NCI-H82 treated with DMSO at 0.1 percent for 48 hours (cell line): ENCODE measurements around the gene TMEM132A.
"Not testable (repeated sequence)": the region's sequence is repeated elsewhere in the genome, so short reads cannot be mapped to it uniquely, and the experiment has no call there.

Experiments used
- DNase-seq: peaks from one replicate; lab custom pipeline; 2025; ENCODE audit not compliant: unreplicated experiment; lab: John Stamatoyannopoulos, UW

The TMEM132A gene

GRCh38 chr11:60952742-60953170, 28.5 kb downstream of the TMEM132A start:
- no peak for DNase-seq

GRCh38 chr11:60953781-60954180, 29.5 kb downstream of the TMEM132A start:
- no peak for DNase-seq

GRCh38 chr11:60954421-60954820, 30.2 kb downstream of the TMEM132A start:
- no peak for DNase-seq

- no peak for DNase-seq
These were observed 31.3 kb downstream of the TMEM132A start for GRCh38 chr11:60955571-60955970.

GRCh38 chr11:60957188-60957587, 32.9 kb downstream of the TMEM132A start:
- no peak for DNase-seq

GRCh38 chr11:60959431-60959830, 35.2 kb downstream of the TMEM132A start:
- DNase-seq = no peak

GRCh38 chr11:60960405-60960804, 36.1 kb downstream of the TMEM132A start:
- no peak for DNase-seq

GRCh38 chr11:60964801-60965200, 40.5 kb downstream of the TMEM132A start:
- no peak for DNase-seq

- no peak for DNase-seq
These were observed 42.6 kb downstream of the TMEM132A start for GRCh38 chr11:60966890-60967289.

- no peak for DNase-seq
These were observed 44.0 kb downstream of the TMEM132A start for GRCh38 chr11:60968223-60968622.

- DNase-seq = no peak
These were observed 46.1 kb downstream of the TMEM132A start for GRCh38 chr11:60970369-60970774.

- DNase-seq = no peak
These were observed 46.6 kb downstream of the TMEM132A start for GRCh38 chr11:60970890-60971289.

- DNase-seq = no peak
These were observed 47.3 kb downstream of the TMEM132A start, which contains the start of gene CD6 for GRCh38 chr11:60971520-60971919. TSS of gene CD6 (plus strand) at chr11:60971680. CDS start at chr11:60971866, 186 bp downstream.

GRCh38 chr11:60972182-60973030, 48.1 kb downstream of the TMEM132A start:
- no peak for DNase-seq

- DNase-seq = no peak
These were observed 49.4 kb downstream of the TMEM132A start for GRCh38 chr11:60973699-60974098.

GRCh38 chr11:60974316-60974715, 50.1 kb downstream of the TMEM132A start:
- DNase-seq = not testable (repeated sequence)

- no peak for DNase-seq
These were observed 50.5 kb downstream of the TMEM132A start for GRCh38 chr11:60974726-60975125.

- no peak for DNase-seq
These were observed 53.0 kb downstream of the TMEM132A start for GRCh38 chr11:60977224-60977623.

- DNase-seq = no peak
These were observed 53.6 kb downstream of the TMEM132A start for GRCh38 chr11:60977836-60978235.

- no peak for DNase-seq
These were observed 54.5 kb downstream of the TMEM132A start for GRCh38 chr11:60978546-60979380.

- no peak for DNase-seq
These were observed 57.3 kb downstream of the TMEM132A start for GRCh38 chr11:60981515-60981914.

- DNase-seq = no peak
These were observed 57.9 kb downstream of the TMEM132A start for GRCh38 chr11:60982184-60982583.
